Transverse colon (tissue), 4 donors: ENCODE results near the gene DMRT2. TPM values are rescaled to one million over a fixed set of nuclear protein-coding genes. Genes with fewer than 3 reads are reported as not detected.

Source experiments
- DNase-seq: peaks from one replicate; pipeline ENCODE4 v3.0.0-alpha.2; 2019
- H3K27ac ChIP-seq, 4 donors: fragments of 200-600 bp; sonication (generic); 2 replicates each; pipeline ENCODE4 v1.5.1; 2016 to 2018; ENCODE audit warnings: inconsistent platforms in 4 of 4
- H3K27me3 ChIP-seq: fragments of 200-600 bp; sonication (generic); 2 replicates; pipeline ENCODE4 v1.5.1; 2017; ENCODE audit warnings: inconsistent platforms
- H3K36me3 ChIP-seq, 4 donors: fragments of 200-600 bp; sonication (generic); 2 replicates each; pipeline ENCODE4 v1.5.1; 2017 to 2019; ENCODE audit warnings: inconsistent platforms in 4 of 4
- H3K4me1 ChIP-seq, 4 donors: fragments of 200-600 bp; sonication (generic); 2 replicates each; pipeline ENCODE4 v1.5.1; 2017 to 2020; ENCODE audit warnings: inconsistent platforms in 4 of 4
- H3K4me3 ChIP-seq, 4 donors: fragments of 200-600 bp; sonication (generic); 1 replicate in 1 of 4; 2 replicates in 3 of 4; pipeline versions ENCODE4 v1.5.1 to v1.6.1; 2017 to 2019; ENCODE audit warnings: inconsistent platforms in 4 of 4
- H3K9me3 ChIP-seq, 2 donors: fragments of 200-600 bp; sonication (generic); 2 replicates each; pipeline ENCODE4 v1.5.1; 2017 to 2019; ENCODE audit warnings: inconsistent platforms in 2 of 2
- CTCF ChIP-seq, 5 experiments: fragments of 200-600 bp in 3 of 5; fragments of 450-650 bp in 2 of 5; sonication (generic) in 3 of 5; IDR thresholded peaks; 1 replicate in 2 of 5; 2 replicates in 3 of 5; pipeline ENCODE4 v1.5.1; 2016 to 2017; ENCODE audit warnings: antibody characterized with exemption in 5 of 5, inconsistent platforms in 3 of 5, mild to moderate bottlenecking in 2 of 5, moderate library complexity in 1 of 5
- EP300 ChIP-seq: sonication (generic); formaldehyde crosslinking; IDR thresholded peaks from one replicate; pipeline ENCODE4 v1.6.1; 2017; ENCODE audit warnings: antibody characterized with exemption, low read depth
- POLR2A ChIP-seq: fragments of 450-650 bp; IDR thresholded peaks from one replicate; pipeline ENCODE4 v1.6.1; 2016; ENCODE audit warnings: antibody characterized with exemption, mild to moderate bottlenecking, moderate library complexity
- POLR2AphosphoS5 ChIP-seq, 3 donors: sonication (generic); formaldehyde crosslinking; IDR thresholded peaks; one replicate each; pipeline ENCODE4 v1.6.1; 2016; ENCODE audit warnings: antibody characterized with exemption in 3 of 3
- WGBS, 2 donors: methylation state at CpG; one replicate each; pipeline ENCODE4 v1.1.5; 2018; ENCODE audit warnings: low coverage in 1 of 2; 5-methylcytosine and 5-hydroxymethylcytosine counted together
- in situ Hi-C, 4 donors: fragments of 200-750 bp; cut with MboI; loops; one replicate each; pipeline versions ENCODE4 v1.15.0 to v1.15.1; 2017; ENCODE audit warnings: low sequenced_read_pairs in 3 of 4, low pct_ligation_motif_present in 1 of 4, low pct_unique_long_range_greater_than_20kb in 1 of 4
- intact Hi-C: fragments of 100-400 bp; cut with DNase I; formaldehyde crosslinking; loops from one replicate; pipeline ENCODE4 v1.15.1; 2023; ENCODE audit warnings: low total_unique reads
- small RNA-seq, 4 donors: library from RNA; depleted of rRNA; stranded (forward); fragments of <200 nt; gene quantifications; one replicate each; pipeline ENCODE3, GENCODE V24; 2016
- total RNA-seq, 4 donors: library from RNA; depleted of rRNA; stranded (reverse); fragments of >200 nt; gene quantifications; one replicate each; pipeline ENCODE4 v1.1.0, GENCODE V29; 2016

Gene DMRT2
- total RNA-seq, 4 donors from 2014 or later, result 1.1 to 3.8 (median 2.4) TPM

GRCh38 chr9:1101846-1102641 lies 51.9 kb downstream of the DMRT2 start:
- TF ChIP-seq POLR2AphosphoS5 (IDR thresholded peaks at IDR 0.05) (no peak), EP300 (no peak), POLR2A (no peak), CTCF (IDR thresholded peaks at IDR 0.05) (no peak)
- in situ Hi-C loops, result loop anchor here in 1 of 4 donors (25.0 kb wide), 1 partner anchor 335 kb away; no protein-coding TSS in a partner anchor
- H3K36me3 ChIP-seq, result no peaks in the 10 kb centered on the region

GRCh38 chr9:1102642-1102970 lies 52.4 kb downstream of the DMRT2 start:
- H3K36me3 ChIP-seq, result no peaks in the 10 kb centered on the region
- peaks cover 2% of the 10 kb centered on the region for H3K27me3 ChIP-seq
- intact Hi-C loops (loop anchor here (10.0 kb wide), 1 partner anchor 192 kb away; no protein-coding TSS in a partner anchor), in situ Hi-C loops (loop anchor here in 1 of 4 donors (25.0 kb wide), 1 partner anchor 335 kb away; no protein-coding TSS in a partner anchor)
- DNase-seq, result no peak
- peaks cover 0 to 5% of the 10 kb centered on the region in 2 donors for H3K9me3 ChIP-seq
- no peaks in the 10 kb centered on the region for H3K4me1 ChIP-seq
- WGBS, 2 donors, result 32 to 66% methylated on average over 2 of the region's 2 CpGs
- H3K4me3 ChIP-seq, result no peak overlapping the region
- TF ChIP-seq EP300 (no peak), CTCF (IDR thresholded peaks at IDR 0.05) (no peak), POLR2A (no peak), POLR2AphosphoS5 (IDR thresholded peaks at IDR 0.05) (no peak)
- H3K27ac ChIP-seq, result no peak overlapping the region

More at GRCh38 chr9:1101846-1102641, 51.9 kb downstream of the DMRT2 start:
- H3K4me1 ChIP-seq, result no peaks in the 10 kb centered on the region
- H3K27ac ChIP-seq, result no peak overlapping the region
- 59 to 62% methylated on average over 7 of the region's 7 CpGs for WGBS, 2 donors
- no peak overlapping the region for H3K4me3 ChIP-seq
- H3K9me3 ChIP-seq, result peaks cover 0 to 5% of the 10 kb centered on the region in 2 donors
- intact Hi-C loops, result loop anchor here (10.0 kb wide), 1 partner anchor 193 kb away; no protein-coding TSS in a partner anchor
- no peak for DNase-seq
- H3K27me3 ChIP-seq, result peaks cover 2% of the 10 kb centered on the region

Small RNA genes lying within 50 kb of the gene (small RNA-seq; reads per million reads assigned to genes)
- gene RNU6-1073P, result 0 reads per million in 4 donors

Other genes with a start within 250 kb of the DMRT2 start
- gene DMRT1, start 208.7 kb upstream of the DMRT2 start, total RNA-seq, result not detected
- not detected for gene DMRT3, start 73.7 kb upstream of the DMRT2 start, total RNA-seq